GM18907 (cell line): ENCODE measurements around the gene BRCA2.
"Not testable (repeated sequence)": the region's sequence is repeated elsewhere in the genome, so short reads cannot be mapped to it uniquely, and the experiment has no call there.

Experiments used
- ATAC-seq: cut with Tn5 transposase; IDR thresholded peaks from one replicate; pipeline ENCODE4 v1.9.1; 2021; ENCODE audit warnings: mild to moderate bottlenecking, moderate library complexity; ENCODE audit not compliant: unreplicated experiment

BRCA2 gene

GRCh38 chr13:32309312-32310133 lies 5.8 kb upstream of the BRCA2 start:
- no peak for ATAC-seq

- peak; percentile 55 for ATAC-seq
Measured at GRCh38 chr13:32310134-32310706, 5.1 kb upstream of the BRCA2 start.

GRCh38 chr13:32311188-32311897 lies 4.0 kb upstream of the BRCA2 start:
- no peak for ATAC-seq

- peak; percentile 33 for ATAC-seq
Measured at GRCh38 chr13:32314271-32315237, 754 bp upstream of the BRCA2 start.

- ATAC-seq: peak; percentile 53
Measured at GRCh38 chr13:32316028-32316339, 676 bp downstream of the BRCA2 start.

- ATAC-seq: no peak
Measured at GRCh38 chr13:32316501-32316900, 1.2 kb downstream of the BRCA2 start.

- no peak for ATAC-seq
Measured at GRCh38 chr13:32317716-32318465, 2.6 kb downstream of the BRCA2 start.

- ATAC-seq: no peak
Measured at GRCh38 chr13:32320528-32320927, 5.2 kb downstream of the BRCA2 start.

GRCh38 chr13:32323912-32324311 lies 8.6 kb downstream of the BRCA2 start:
- ATAC-seq: no peak

- no peak for ATAC-seq
Measured at GRCh38 chr13:32330441-32330840, 15.1 kb downstream of the BRCA2 start.

GRCh38 chr13:32334671-32335070 lies 19.4 kb downstream of the BRCA2 start:
- no peak for ATAC-seq

GRCh38 chr13:32340914-32341313 lies 25.6 kb downstream of the BRCA2 start:
- no peak for ATAC-seq

- no peak for ATAC-seq
Measured at GRCh38 chr13:32347651-32348050, 32.3 kb downstream of the BRCA2 start.

- ATAC-seq: not testable (repeated sequence)
Measured at GRCh38 chr13:32350839-32351441, 35.6 kb downstream of the BRCA2 start.

- ATAC-seq: no peak
Measured at GRCh38 chr13:32354040-32354439, 38.7 kb downstream of the BRCA2 start.

GRCh38 chr13:32355935-32356334 lies 40.6 kb downstream of the BRCA2 start:
- ATAC-seq: not testable (repeated sequence)

- ATAC-seq: no peak
Measured at GRCh38 chr13:32362574-32362973, 47.3 kb downstream of the BRCA2 start.

GRCh38 chr13:32370805-32371204 lies 55.5 kb downstream of the BRCA2 start:
- ATAC-seq: no peak

- no peak for ATAC-seq
Measured at GRCh38 chr13:32376642-32377415, 61.5 kb downstream of the BRCA2 start.
